ENCODE measurements around the gene IFNA13.
A peak's percentile ranks its signal among the peaks of the same experiment; 100 is the strongest.

- TF ChIP-seq CTCF (IDR thresholded peaks at IDR 0.05), result peak; percentile 54 to 65 (median 62)
- no peak for TF ChIP-seq POLR2AphosphoS5 (IDR thresholded peaks at IDR 0.05)
Measured at GRCh38 chr9:21326526-21327139, 41.2 kb downstream of the IFNA13 start.
